Cardiac muscle cell (in vitro differentiated cells and primary cell): ENCODE data around the gene AIFM3. TPM values are rescaled to one million over a fixed set of nuclear protein-coding genes. Genes with fewer than 3 reads are reported as not detected.
A peak's percentile ranks its signal among the peaks of the same experiment; 100 is the strongest.

Experiments used
- DNase-seq, 2 donors: peaks; one replicate each; pipeline versions ENCODE4 v3.0.0 to v3.0.0-alpha.2; 2010 to 2017; ENCODE audit warnings: low read depth in 1 of 2, low spot score in 1 of 2
- H3K27ac ChIP-seq: fragments of 200-600 bp; sonication (generic); 2 replicates; pipeline ENCODE4 v1.5.1; 2016
- H3K27me3 ChIP-seq: fragments of 200-600 bp; sonication (generic); 2 replicates; pipeline ENCODE4 v1.6.0; 2016; ENCODE audit warnings: control low read depth
- H3K36me3 ChIP-seq: fragments of 200-600 bp; sonication (generic); 2 replicates; pipeline ENCODE4 v1.5.1; 2016; ENCODE audit warnings: control low read depth
- H3K4me1 ChIP-seq: fragments of 200-600 bp; sonication (generic); 2 replicates; pipeline ENCODE4 v1.8.1; 2017; ENCODE audit warnings: low read depth, mild to moderate bottlenecking, mixed run types
- H3K4me3 ChIP-seq: fragments of 200-600 bp; sonication (generic); 2 replicates; pipeline ENCODE4 v1.5.1; 2016; ENCODE audit warnings: mild to moderate bottlenecking
- H3K9me3 ChIP-seq: fragments of 200-600 bp; sonication (generic); 2 replicates; pipeline ENCODE4 v1.5.1; 2017; ENCODE audit warnings: low read depth, mild to moderate bottlenecking, control low read depth
- polyA plus RNA-seq: library from polyadenylated mRNA; unstranded; fragments of >200 nt; fragmentation: Nextera tagmentation; extraction: Ambion mirVana; gene quantifications from 2 replicates; pipeline ENCODE4 v1.2.1, GENCODE V29; 2016
- total RNA-seq: library from RNA; depleted of rRNA; stranded (reverse); fragments of >200 nt; gene quantifications from 2 replicates; pipeline ENCODE4 v1.2.3, GENCODE V29; 2016
- TF ChIP-seq, protein P1 (sequence below): IDR thresholded peaks from 2 replicates; pipeline ENCODE4 v1.5.1; 2012; ENCODE audit warnings: low read depth, mild to moderate bottlenecking, low read length

The AIFM3 gene
- total and polyA plus RNA-seq, 2 experiments from 2014 or later: 0.67 to 4.8 TPM

DNA sequence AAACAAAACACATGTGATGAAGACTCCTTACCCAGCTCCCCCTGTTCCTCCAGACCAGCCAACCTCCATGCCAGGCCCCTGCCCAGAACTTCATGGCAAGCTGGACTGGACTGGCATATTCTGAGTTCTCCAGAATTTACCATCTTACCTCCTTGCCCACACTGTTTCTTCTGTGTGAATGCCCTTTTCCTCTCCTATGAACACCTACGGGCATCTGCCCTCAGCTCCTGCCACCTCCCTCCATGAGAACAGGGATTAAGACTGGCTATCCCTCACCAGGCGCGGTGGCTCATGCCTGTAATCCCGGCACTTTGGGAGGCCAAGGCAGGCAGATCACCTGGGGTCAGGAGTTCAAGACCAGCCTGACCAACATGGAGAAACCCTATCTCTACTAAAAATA is 6.4 kb upstream of the AIFM3 start:
- TF ChIP-seq, protein P1, sequence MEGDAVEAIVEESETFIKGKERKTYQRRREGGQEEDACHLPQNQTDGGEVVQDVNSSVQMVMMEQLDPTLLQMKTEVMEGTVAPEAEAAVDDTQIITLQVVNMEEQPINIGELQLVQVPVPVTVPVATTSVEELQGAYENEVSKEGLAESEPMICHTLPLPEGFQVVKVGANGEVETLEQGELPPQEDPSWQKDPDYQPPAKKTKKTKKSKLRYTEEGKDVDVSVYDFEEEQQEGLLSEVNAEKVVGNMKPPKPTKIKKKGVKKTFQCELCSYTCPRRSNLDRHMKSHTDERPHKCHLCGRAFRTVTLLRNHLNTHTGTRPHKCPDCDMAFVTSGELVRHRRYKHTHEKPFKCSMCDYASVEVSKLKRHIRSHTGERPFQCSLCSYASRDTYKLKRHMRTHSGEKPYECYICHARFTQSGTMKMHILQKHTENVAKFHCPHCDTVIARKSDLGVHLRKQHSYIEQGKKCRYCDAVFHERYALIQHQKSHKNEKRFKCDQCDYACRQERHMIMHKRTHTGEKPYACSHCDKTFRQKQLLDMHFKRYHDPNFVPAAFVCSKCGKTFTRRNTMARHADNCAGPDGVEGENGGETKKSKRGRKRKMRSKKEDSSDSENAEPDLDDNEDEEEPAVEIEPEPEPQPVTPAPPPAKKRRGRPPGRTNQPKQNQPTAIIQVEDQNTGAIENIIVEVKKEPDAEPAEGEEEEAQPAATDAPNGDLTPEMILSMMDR: no peak
- Histone ChIP-seq H3K27ac (no peak overlapping the region), H3K27me3 (peaks cover 47% of the 10 kb centered on the region), H3K36me3 (no peaks in the 10 kb centered on the region), H3K4me1 (peaks cover 9% of the 10 kb centered on the region), H3K9me3 (no peaks in the 10 kb centered on the region), H3K4me3 (no peak overlapping the region)
- no peak for DNase-seq

DNA sequence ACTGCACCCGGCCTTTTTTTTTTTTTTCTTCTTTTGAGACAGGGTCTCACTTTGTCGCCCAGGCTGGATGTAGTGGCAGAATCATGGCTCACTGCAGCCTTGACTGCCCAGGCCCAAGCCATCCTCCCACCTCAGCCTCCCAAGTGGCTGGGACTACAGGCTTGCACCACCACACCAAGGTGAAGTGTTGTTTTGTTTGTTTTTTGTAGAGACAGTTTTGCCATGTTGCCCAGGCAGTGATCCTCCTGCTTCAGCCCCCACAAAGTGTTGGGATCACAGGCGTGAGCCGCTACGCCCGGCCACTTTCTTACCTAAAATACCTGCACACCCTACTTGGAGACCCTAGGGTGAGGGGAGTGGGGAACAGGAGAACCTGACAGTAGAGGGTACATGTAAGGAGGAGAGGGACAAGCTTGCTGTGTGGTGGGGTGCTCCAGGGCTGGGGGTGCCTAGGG is 4.5 kb upstream of the AIFM3 start:
- Histone ChIP-seq H3K27me3 (peaks cover 36% of the 10 kb centered on the region), H3K4me3 (no peak overlapping the region), H3K36me3 (no peaks in the 10 kb centered on the region), H3K4me1 (peaks cover 9% of the 10 kb centered on the region), H3K27ac (no peak overlapping the region), H3K9me3 (no peaks in the 10 kb centered on the region)
- no peak for DNase-seq
- TF ChIP-seq, protein P1: no peak

DNA sequence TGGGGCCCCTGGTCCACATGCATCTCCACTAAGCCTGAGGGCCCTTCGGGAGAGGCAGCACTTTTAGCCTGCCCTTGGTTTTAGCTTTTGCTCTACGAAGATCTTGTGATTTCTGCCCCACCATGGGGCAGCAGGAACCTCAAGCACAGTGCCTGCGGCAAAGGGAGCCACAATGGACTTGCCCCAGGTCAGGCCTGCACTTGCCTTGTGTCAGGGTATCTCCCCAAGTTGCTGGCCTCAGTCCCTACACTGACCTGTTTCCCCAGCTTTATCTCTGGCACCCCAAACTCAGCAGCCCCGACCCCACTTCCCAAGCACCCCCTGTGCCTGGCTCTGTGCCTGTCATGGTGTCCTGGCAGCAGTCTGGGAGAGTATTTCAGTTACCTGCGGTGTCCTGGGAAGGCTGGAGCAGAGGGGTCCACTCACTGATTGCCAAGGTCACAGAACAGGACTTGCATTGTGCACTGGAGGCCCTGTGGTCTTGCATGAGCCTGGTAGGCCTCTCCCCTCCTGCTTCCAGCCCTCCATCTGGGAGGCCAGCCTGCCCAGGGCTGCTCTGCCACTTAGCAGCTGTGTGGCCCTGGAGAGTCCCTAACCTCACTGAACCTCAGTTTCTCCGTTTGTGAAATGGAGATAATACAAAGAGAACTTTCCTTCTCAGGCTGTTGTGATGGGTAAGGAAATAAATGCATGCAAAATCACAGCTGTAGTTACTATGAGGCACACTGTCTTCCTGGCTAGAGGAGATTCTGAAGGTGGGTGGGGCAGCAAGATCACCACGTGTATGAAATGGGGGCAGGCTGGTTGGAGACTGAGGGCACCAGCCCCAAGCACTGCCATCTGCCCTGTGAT is 3.6 kb upstream of the AIFM3 start:
- Histone ChIP-seq H3K4me1 (peaks cover 4% of the 10 kb centered on the region), H3K27me3 (peaks cover 34% of the 10 kb centered on the region), H3K9me3 (no peaks in the 10 kb centered on the region), H3K36me3 (no peaks in the 10 kb centered on the region), H3K4me3 (no peak overlapping the region), H3K27ac (no peak overlapping the region)
- DNase-seq: no peak
- TF ChIP-seq, protein P1: no peak

DNA sequence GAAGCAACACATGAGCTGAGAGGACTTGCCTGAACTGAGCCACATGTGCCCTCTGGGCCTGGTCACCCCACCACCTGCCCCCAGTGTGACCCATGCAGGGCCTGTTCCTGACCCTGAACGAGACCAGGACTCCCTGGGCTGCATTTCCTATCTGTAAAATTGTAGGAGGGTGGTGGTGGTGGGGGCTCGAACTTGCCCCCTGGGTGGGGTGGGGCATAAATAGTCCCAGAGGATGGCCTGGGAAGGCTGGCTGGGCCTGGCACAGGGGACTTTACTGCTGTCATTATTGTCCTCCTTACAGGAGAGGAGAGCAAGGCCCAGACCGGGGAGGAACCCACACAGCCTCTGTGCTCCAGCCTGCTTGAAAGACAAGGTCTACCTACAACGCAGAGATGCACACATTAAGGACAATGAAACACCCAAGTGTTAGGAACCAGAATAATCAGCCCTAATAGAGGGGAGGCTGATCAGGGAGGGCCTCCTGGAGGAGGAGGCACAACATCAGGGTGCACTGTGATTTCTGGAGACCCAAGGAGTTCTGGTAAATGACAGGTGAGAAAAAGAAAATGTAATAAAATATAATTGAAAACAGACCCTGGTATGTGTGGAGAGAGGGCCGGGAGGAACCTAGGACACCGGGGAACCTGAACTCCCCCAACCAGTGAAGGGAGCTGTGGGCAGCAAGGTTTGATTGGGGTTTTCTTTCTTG is 2.8 kb upstream of the AIFM3 start:
- Histone ChIP-seq H3K27ac (no peak overlapping the region), H3K9me3 (no peaks in the 10 kb centered on the region), H3K36me3 (no peaks in the 10 kb centered on the region), H3K4me1 (peaks cover 4% of the 10 kb centered on the region), H3K27me3 (peaks cover 34% of the 10 kb centered on the region), H3K4me3 (peak overlapping the region; percentile 39)
- DNase-seq: no peak
- TF ChIP-seq, protein P1: no peak

DNA sequence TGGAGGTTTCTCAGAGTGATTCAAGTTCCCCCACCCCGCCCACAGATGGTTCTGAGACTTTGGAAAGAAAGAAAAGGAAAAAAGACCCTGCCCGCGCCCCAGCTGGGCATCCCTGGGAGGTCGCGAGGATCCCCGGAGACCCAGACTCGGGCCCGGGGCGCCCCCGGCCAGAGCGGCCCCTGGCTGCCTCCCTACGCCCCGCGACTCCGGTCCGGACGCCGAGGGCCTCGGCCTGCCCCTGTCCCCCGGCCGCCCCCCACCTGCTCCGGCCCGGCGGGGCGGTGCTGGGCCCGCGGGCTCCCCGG is 2.3 kb upstream of the AIFM3 start:
- H3K4me3 ChIP-seq: peak overlapping the region; percentile 39
- no peaks in the 10 kb centered on the region for H3K9me3 ChIP-seq
- no peaks in the 10 kb centered on the region for H3K36me3 ChIP-seq
- peaks cover 4% of the 10 kb centered on the region for H3K4me1 ChIP-seq
- H3K27me3 ChIP-seq: peaks cover 34% of the 10 kb centered on the region
- TF ChIP-seq, protein P1: no peak
- no peak for DNase-seq
- no peak overlapping the region for H3K27ac ChIP-seq
